Hepatocyte (in vitro differentiated cells): ENCODE data around the gene CDC123.

Experiments
- EZH2 ChIP-seq: fragments of 200-600 bp; sonication (generic); IDR thresholded peaks from 2 replicates; pipeline ENCODE4 v1.6.1; 2016; ENCODE audit warnings: antibody characterized with exemption, mild to moderate bottlenecking, borderline replicate concordance
- EZH2phosphoT487 ChIP-seq: fragments of 200-600 bp; sonication (generic); IDR thresholded peaks from one replicate; pipeline ENCODE4 v1.6.1; 2018; ENCODE audit warnings: antibody characterized with exemption, mild to moderate bottlenecking, low read depth, moderate library complexity; ENCODE audit not compliant: unreplicated experiment, severe bottlenecking
- TF ChIP-seq, protein P1 (sequence below): fragments of 200-600 bp; sonication (generic); IDR thresholded peaks from 2 replicates; pipeline ENCODE4 v1.5.1; 2016; ENCODE audit warnings: antibody characterized with exemption, mild to moderate bottlenecking; ENCODE audit not compliant: poor library complexity

- TF ChIP-seq, protein P1, sequence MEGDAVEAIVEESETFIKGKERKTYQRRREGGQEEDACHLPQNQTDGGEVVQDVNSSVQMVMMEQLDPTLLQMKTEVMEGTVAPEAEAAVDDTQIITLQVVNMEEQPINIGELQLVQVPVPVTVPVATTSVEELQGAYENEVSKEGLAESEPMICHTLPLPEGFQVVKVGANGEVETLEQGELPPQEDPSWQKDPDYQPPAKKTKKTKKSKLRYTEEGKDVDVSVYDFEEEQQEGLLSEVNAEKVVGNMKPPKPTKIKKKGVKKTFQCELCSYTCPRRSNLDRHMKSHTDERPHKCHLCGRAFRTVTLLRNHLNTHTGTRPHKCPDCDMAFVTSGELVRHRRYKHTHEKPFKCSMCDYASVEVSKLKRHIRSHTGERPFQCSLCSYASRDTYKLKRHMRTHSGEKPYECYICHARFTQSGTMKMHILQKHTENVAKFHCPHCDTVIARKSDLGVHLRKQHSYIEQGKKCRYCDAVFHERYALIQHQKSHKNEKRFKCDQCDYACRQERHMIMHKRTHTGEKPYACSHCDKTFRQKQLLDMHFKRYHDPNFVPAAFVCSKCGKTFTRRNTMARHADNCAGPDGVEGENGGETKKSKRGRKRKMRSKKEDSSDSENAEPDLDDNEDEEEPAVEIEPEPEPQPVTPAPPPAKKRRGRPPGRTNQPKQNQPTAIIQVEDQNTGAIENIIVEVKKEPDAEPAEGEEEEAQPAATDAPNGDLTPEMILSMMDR, result no peak
- TF ChIP-seq EZH2 (no peak), EZH2phosphoT487 (no peak)
These were observed 683 bp downstream of the CDC123 start for GRCh38 chr10:12196531-12197211.
